Right lobe of liver (tissue), 4 donors: ENCODE data around the gene CXCL17.

Experiments
- POLR2A ChIP-seq: fragments of 450-650 bp; IDR thresholded peaks from one replicate; pipeline ENCODE4 v1.6.1; 2017; ENCODE audit warnings: antibody characterized with exemption, mild to moderate bottlenecking
- TF ChIP-seq, protein P1 (sequence below), 4 donors: fragments of 200-600 bp in 3 of 4; fragments of 450-650 bp in 1 of 4; IDR thresholded peaks; one replicate each; pipeline versions ENCODE4 v1.5.1 to v1.8.0; 2016 to 2022; ENCODE audit warnings: antibody characterized with exemption in 4 of 4, mild to moderate bottlenecking in 2 of 4
- donor health status: DM: no; HTN: no; CAD: no.
- donor health status: DM: no; HTN: no; CAD: no.
- donor health status: DM: no; HTN: yes; CAD: no.

DNA sequence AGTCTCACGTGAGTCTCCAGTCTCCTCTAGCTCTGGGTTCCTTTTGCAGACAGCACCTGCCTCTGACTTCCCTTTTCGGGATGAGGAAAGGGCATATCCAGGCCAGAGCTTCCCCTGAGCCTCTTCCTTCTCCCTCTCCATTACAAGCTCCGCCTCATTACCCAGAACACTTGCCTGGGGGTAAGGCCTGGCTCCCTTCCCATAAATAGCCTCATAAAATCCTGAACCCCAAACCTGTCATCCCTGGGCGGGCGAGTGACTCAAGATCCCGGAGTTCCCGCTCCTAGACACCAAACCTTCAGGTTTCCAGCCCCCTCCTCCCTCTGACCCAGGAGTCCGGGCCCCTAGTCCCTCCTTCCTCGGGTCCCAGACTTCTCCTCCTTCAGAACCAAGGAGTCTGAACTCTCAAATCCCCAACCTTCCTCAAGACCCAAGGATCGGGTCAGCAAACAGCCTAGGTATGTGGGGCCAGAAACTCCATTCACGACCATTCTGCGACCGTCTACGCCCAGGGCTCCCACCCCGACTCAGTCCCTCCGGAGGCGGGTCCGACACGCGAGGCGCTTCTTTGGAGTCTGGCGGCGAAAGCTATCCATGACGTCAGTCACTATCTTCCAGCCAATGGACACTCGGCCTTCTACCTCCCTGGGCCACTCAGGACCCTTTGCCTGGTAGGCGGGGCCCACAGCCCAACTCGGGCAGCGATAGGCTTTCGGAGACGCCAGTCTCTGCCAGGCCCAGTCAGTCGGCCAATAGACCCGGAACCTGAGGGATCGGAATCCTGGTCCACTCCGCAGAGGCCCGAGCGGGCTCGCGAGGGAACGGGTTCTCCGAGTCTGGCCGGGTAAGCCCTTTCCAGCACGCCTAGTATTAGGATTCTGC, 46.1 kb downstream of the CXCL17 start:
- TF ChIP-seq, protein P1, sequence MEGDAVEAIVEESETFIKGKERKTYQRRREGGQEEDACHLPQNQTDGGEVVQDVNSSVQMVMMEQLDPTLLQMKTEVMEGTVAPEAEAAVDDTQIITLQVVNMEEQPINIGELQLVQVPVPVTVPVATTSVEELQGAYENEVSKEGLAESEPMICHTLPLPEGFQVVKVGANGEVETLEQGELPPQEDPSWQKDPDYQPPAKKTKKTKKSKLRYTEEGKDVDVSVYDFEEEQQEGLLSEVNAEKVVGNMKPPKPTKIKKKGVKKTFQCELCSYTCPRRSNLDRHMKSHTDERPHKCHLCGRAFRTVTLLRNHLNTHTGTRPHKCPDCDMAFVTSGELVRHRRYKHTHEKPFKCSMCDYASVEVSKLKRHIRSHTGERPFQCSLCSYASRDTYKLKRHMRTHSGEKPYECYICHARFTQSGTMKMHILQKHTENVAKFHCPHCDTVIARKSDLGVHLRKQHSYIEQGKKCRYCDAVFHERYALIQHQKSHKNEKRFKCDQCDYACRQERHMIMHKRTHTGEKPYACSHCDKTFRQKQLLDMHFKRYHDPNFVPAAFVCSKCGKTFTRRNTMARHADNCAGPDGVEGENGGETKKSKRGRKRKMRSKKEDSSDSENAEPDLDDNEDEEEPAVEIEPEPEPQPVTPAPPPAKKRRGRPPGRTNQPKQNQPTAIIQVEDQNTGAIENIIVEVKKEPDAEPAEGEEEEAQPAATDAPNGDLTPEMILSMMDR (IDR thresholded peaks at IDR 0.05) = no peak
- TF ChIP-seq POLR2A = peak; percentile 50
